Measurements from ENCODE around the gene IGFBP1. TPM values are rescaled to one million over a fixed set of nuclear protein-coding genes. Genes with fewer than 3 reads are reported as not detected.

The IGFBP1 gene
- total RNA-seq, 1 donor = under 0.01 TPM

DNA sequence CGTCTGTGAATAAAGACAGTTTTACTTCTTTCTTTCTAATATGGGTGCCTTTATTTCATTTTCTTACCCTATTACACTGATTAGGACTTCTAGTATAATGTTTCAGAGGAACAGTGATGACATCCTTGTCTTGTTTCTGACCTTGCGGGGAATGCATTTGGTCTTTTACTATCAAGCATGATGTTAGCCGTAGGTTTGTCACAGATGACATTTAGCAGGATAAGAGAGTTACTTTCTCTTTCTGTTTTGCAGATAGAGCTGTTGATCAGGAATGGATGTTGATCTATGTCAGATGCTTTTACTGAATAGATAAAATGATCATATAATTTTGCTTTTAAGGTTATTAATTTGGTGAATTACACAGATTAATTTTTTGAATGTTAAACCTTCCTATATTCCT lies 39.4 kb downstream of the IGFBP1 start:
- DNase-seq (ENCODE audit: low read depth in 2 of 3, low spot score in 2 of 3) = no peak

DNA sequence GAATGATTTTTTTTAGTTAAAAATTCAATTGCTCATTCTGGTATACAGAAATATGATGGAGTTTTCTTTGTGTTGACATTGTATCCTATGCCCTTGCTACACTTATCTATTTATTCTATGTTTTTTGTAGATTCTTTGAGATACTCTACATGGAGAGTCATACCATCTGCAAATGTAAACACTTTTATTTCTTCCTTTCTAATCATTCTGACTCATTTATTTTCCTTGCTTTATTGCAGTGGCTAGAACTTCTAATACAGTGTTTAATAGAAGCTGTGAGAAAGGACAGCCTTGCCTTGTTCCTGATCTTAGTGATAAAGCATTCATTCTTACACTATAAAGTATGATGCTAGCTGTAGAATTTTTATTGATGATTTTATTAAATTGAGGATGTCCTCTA lies 42.7 kb downstream of the IGFBP1 start:
- no peak for DNase-seq (ENCODE audit: low read depth in 2 of 3, low spot score in 2 of 3)

- no peak for DNase-seq (ENCODE audit: low read depth in 2 of 3, low spot score in 2 of 3)
These were observed 49.0 kb downstream of the IGFBP1 start for GRCh38 chr7:45937301-45937700.

GRCh38 chr7:45937862-45938261 lies 49.6 kb downstream of the IGFBP1 start:
- no peak for DNase-seq (ENCODE audit: low read depth in 2 of 3, low spot score in 2 of 3)

GRCh38 chr7:45938626-45939302 lies 50.5 kb downstream of the IGFBP1 start:
- no peak for DNase-seq (ENCODE audit: low read depth in 2 of 3, low spot score in 2 of 3)

DNA sequence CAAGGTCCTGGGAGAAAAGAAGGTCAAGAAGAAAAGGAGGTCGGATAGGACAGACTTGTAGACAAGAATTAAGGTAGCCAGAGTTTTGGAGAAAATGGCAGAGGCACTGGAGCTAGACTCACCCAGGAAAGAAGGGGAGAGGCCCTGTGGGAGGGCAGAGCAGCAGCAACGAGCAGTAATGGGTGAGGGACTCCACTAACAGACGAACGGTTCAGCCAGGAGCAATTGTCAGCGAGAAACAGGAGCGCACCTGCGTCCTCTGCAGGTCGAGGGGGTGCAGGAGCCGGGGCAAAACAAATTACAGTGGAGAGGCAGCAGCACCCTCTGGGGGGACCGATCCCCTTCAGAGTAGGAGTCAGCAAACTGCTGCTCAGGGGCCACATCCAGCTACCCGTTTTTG lies 51.3 kb downstream of the IGFBP1 start:
- DNase-seq (ENCODE audit: low read depth in 2 of 3, low spot score in 2 of 3) = no peak

- peak in 1 of 3 donors; percentile 48 for DNase-seq (ENCODE audit: low read depth in 2 of 3, low spot score in 2 of 3)
These were observed 52.0 kb downstream of the IGFBP1 start for GRCh38 chr7:45940237-45940781.

DNA sequence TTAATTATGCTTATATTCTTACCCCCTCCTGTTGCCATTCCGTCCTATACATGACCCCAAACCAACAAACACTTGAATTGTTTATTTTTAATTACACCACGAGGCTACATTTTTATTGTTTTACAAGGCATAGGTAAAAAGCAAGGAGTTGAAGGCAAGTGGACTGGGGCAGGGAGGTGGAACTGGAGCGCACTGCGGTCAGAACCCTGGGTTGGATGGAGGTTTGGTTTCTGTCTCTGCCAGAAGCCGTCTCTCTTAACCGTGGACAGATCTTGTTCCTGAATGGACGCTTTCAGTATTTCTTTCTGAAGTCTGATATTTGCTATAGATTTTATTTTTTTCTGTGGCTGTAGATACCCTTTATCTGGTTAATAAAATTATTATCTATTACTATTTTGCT lies 52.7 kb downstream of the IGFBP1 start:
- DNase-seq (ENCODE audit: low read depth in 2 of 3, low spot score in 2 of 3) = no peak

Small RNA genes within 50 kb of the gene (small RNA-seq; reads per million reads assigned to genes)
- not detected for gene RNU6-326P

Other genes with a start within 250 kb of the IGFBP1 start
- not detected for gene CCDC201, start 15.4 kb upstream of the IGFBP1 start, total RNA-seq
- 0.27 TPM for gene IGFBP3, start 32.8 kb downstream of the IGFBP1 start, total RNA-seq

All from hematopoietic multipotent progenitor cell (in vitro differentiated cells).